ENCODE results near the gene GAPDHS.

- no peak for TF ChIP-seq CTCF (IDR thresholded peaks at IDR 0.05)
- no peak for TF ChIP-seq EZH2 (IDR thresholded peaks at IDR 0.05; ENCODE audit: borderline replicate concordance, insufficient read depth, low read depth, low read length, poor library complexity, severe bottlenecking)
Measured at GRCh38 chr19:35557539-35558399, 24.5 kb downstream of the GAPDHS start.

Data from B cell (primary cell).